MM.1S (cell line): ENCODE results near the gene DCANP1.

Experiments
- DNase-seq: peaks from one replicate; pipeline ENCODE4 v3.0.0-alpha.2; 2015
- H2AFZ ChIP-seq: fragments of 300-600 bp; sonication (generic); 2 replicates; pipeline ENCODE4 v1.6.0; 2016; ENCODE audit warnings: antibody characterized with exemption, low read length
- H3F3A ChIP-seq: fragments of 300-600 bp; sonication (generic); 2 replicates; pipeline ENCODE4 v1.6.1; 2016; ENCODE audit warnings: mild to moderate bottlenecking, antibody characterized with exemption, low read length, moderate library complexity, mixed read lengths; ENCODE audit not compliant: insufficient read depth
- H3K27ac ChIP-seq: fragments of 300-600 bp; sonication (generic); 2 replicates; pipeline ENCODE4 v1.5.1; 2016; ENCODE audit warnings: mild to moderate bottlenecking, low read length
- H3K27me3 ChIP-seq: fragments of 300-600 bp; sonication (generic); replicated peaks from 2 replicates; pipeline ENCODE4 v1.6.0; 2016; ENCODE audit warnings: low read length; ENCODE audit not compliant: insufficient read depth
- H3K36me3 ChIP-seq: fragments of 300-600 bp; sonication (generic); replicated peaks from 2 replicates; pipeline ENCODE4 v1.6.1; 2016; ENCODE audit warnings: mild to moderate bottlenecking, low read length, mixed read lengths; ENCODE audit not compliant: insufficient read depth
- H3K4me1 ChIP-seq: fragments of 300-600 bp; sonication (generic); 2 replicates; pipeline ENCODE4 v1.6.1; 2016; ENCODE audit warnings: low read length, mixed read lengths
- H3K4me2 ChIP-seq: fragments of 300-600 bp; sonication (generic); 2 replicates; pipeline ENCODE4 v1.6.0; 2016; ENCODE audit warnings: low read depth, low read length
- H3K4me3 ChIP-seq: fragments of 300-600 bp; sonication (generic); 2 replicates; pipeline ENCODE4 v1.5.1; 2016; ENCODE audit warnings: low read length, mixed read lengths
- H3K79me2 ChIP-seq: fragments of 300-600 bp; sonication (generic); 2 replicates; pipeline ENCODE4 v1.6.1; 2016; ENCODE audit warnings: mixed run types, low read length, mixed read lengths
- H3K9ac ChIP-seq: fragments of 300-600 bp; sonication (generic); 2 replicates; pipeline ENCODE4 v1.6.1; 2016; ENCODE audit warnings: low read length, mixed read lengths
- H3K9me2 ChIP-seq: fragments of 300-600 bp; sonication (generic); replicated peaks from 2 replicates; pipeline ENCODE4 v1.6.1; 2016; ENCODE audit warnings: mild to moderate bottlenecking, low read length, mixed read lengths; ENCODE audit not compliant: insufficient read depth
- H3K9me3 ChIP-seq: fragments of 300-600 bp; sonication (generic); replicated peaks from 2 replicates; pipeline ENCODE4 v1.6.1; 2016; ENCODE audit warnings: mild to moderate bottlenecking, low read length, mixed read lengths; ENCODE audit not compliant: insufficient read depth
- H4K20me1 ChIP-seq: fragments of 300-600 bp; sonication (generic); 2 replicates; pipeline ENCODE4 v1.6.1; 2016; ENCODE audit warnings: mild to moderate bottlenecking, low read length, moderate library complexity, mixed read lengths; ENCODE audit not compliant: insufficient read depth
- EZH2 ChIP-seq: fragments of 300-600 bp; sonication (generic); optimal IDR thresholded peaks from 2 replicates; pipeline ENCODE3; 2017; ENCODE audit warnings: low read depth, mild to moderate bottlenecking, antibody characterized with exemption, low read length, mixed read lengths
- EZH2phosphoT487 ChIP-seq: fragments of 300-600 bp; sonication (generic); IDR thresholded peaks from 2 replicates; pipeline ENCODE4 v1.6.1; 2018; ENCODE audit warnings: antibody characterized with exemption, low read length
- TF ChIP-seq, protein P1 (sequence below): fragments of 300-600 bp; sonication (generic); IDR thresholded peaks from 2 replicates; pipeline ENCODE4 v1.5.1; 2016; ENCODE audit warnings: antibody characterized with exemption, low read length, mixed read lengths

DCANP1 gene

DNA sequence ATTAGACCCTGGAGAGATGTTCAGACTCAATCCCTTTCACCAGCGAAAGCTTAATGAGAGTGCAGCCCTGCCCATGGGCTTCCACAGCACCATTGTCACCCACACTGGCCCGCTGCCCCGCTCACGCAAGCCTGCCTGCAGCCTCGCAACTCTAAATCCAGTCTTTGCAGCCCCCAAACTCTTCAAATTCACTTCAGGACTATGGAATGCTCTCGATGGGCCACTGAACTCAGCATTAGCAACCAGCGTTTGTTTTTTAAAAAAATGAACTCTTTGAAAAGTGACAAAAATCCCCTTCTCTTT lies 17.1 kb downstream of the DCANP1 start:
- no peaks in the 10 kb centered on the region for H3K9me2 ChIP-seq
- H3K27ac ChIP-seq, result no peak overlapping the region
- no peak overlapping the region for H3K4me3 ChIP-seq
- TF ChIP-seq EZH2phosphoT487, result no peak
- TF ChIP-seq EZH2, result no peak
- TF ChIP-seq, protein P1, sequence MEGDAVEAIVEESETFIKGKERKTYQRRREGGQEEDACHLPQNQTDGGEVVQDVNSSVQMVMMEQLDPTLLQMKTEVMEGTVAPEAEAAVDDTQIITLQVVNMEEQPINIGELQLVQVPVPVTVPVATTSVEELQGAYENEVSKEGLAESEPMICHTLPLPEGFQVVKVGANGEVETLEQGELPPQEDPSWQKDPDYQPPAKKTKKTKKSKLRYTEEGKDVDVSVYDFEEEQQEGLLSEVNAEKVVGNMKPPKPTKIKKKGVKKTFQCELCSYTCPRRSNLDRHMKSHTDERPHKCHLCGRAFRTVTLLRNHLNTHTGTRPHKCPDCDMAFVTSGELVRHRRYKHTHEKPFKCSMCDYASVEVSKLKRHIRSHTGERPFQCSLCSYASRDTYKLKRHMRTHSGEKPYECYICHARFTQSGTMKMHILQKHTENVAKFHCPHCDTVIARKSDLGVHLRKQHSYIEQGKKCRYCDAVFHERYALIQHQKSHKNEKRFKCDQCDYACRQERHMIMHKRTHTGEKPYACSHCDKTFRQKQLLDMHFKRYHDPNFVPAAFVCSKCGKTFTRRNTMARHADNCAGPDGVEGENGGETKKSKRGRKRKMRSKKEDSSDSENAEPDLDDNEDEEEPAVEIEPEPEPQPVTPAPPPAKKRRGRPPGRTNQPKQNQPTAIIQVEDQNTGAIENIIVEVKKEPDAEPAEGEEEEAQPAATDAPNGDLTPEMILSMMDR, result no peak
- no peaks in the 10 kb centered on the region for H3K27me3 ChIP-seq
- H3K9me3 ChIP-seq, result no peaks in the 10 kb centered on the region
- H4K20me1 ChIP-seq, result no peaks in the 10 kb centered on the region
- H3F3A ChIP-seq, result no peaks in the 10 kb centered on the region
- H3K79me2 ChIP-seq, result no peaks in the 10 kb centered on the region
- H3K4me2 ChIP-seq, result no peak overlapping the region
- DNase-seq, result no peak
- H3K9ac ChIP-seq, result no peak overlapping the region
- no peak overlapping the region for H2AFZ ChIP-seq
- no peaks in the 10 kb centered on the region for H3K4me1 ChIP-seq
- no peaks in the 10 kb centered on the region for H3K36me3 ChIP-seq

DNA sequence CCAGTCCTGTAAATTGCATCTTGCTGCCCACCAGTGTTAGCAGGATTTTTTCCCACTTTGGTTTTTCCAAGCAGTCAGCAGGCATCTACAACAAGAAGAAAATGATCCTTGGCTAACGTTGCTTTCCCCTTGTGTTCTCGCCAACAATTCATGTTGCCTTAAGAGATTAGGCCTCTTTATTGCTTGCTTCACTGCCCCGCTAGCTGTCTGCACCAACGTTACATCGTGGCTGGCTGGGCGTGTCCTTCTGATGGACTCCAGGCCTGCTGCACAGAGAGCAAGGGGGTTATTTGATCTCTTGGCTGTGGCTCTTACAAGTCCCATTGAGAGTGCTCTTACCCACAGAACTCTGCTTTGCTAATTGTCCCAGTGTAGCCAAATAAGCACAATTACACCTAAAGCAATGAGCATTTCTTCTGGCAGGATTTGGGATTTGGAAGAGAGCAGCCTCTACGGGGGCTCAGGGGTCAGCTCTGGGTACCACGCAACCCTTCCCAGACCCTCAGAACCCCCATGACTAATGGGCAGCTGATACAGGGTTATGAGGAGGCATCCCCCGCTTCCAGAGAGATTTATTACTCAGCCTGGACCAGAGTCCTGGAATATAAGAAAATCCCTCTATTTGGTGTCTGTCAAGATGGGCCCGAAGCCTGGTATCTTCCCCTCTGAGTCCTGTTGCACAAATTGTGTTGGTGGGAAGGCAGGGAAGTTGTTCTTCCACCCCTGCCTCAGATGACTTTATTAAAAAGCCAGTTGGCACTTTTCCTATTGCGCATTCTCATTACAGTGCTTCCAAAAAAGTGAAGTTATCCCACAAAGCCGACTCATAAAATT lies 17.6 kb downstream of the DCANP1 start:
- no peaks in the 10 kb centered on the region for H3K79me2 ChIP-seq
- H3K4me2 ChIP-seq, result no peak overlapping the region
- no peaks in the 10 kb centered on the region for H4K20me1 ChIP-seq
- H3K4me3 ChIP-seq, result no peak overlapping the region
- no peak overlapping the region for H3K9ac ChIP-seq
- H3K9me2 ChIP-seq, result no peaks in the 10 kb centered on the region
- no peaks in the 10 kb centered on the region for H3K36me3 ChIP-seq
- no peak overlapping the region for H2AFZ ChIP-seq
- no peak for DNase-seq
- TF ChIP-seq, protein P1, result no peak
- no peak for TF ChIP-seq EZH2
- TF ChIP-seq EZH2phosphoT487, result no peak
- no peaks in the 10 kb centered on the region for H3K27me3 ChIP-seq
- H3F3A ChIP-seq, result no peaks in the 10 kb centered on the region
- H3K27ac ChIP-seq, result no peak overlapping the region
- H3K4me1 ChIP-seq, result no peaks in the 10 kb centered on the region
- no peaks in the 10 kb centered on the region for H3K9me3 ChIP-seq

DNA sequence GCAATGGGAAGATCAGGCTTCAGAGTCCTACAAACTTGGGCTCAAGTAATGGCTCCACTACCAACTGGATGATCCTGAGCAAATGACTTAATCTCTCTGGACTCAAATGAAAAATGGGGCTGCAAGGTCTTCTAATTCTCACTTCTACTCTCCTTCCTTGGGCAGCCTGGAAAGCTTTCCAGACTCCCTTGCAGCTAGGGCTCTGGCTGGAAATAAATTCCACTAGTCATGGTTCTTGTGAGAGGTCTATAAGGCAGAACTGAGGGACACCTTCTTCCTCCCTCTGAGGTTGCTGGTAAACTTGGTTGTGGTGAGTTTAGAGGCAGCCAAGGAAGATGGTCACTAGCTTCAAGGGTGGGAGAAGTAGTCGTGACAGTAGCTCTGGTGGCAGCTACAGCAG lies 18.6 kb downstream of the DCANP1 start:
- Histone ChIP-seq H3K36me3 (no peaks in the 10 kb centered on the region), H3K27me3 (no peaks in the 10 kb centered on the region), H3F3A (no peaks in the 10 kb centered on the region), H3K4me3 (no peak overlapping the region), H3K9me2 (no peaks in the 10 kb centered on the region), H3K4me2 (no peak overlapping the region), H3K9ac (no peak overlapping the region), H4K20me1 (no peaks in the 10 kb centered on the region), H3K79me2 (no peaks in the 10 kb centered on the region), H3K4me1 (no peaks in the 10 kb centered on the region), H2AFZ (no peak overlapping the region), H3K9me3 (no peaks in the 10 kb centered on the region), H3K27ac (no peak overlapping the region)
- TF ChIP-seq, protein P1, result no peak
- TF ChIP-seq EZH2 (no peak), EZH2phosphoT487 (no peak)
- DNase-seq, result no peak
